Subcutaneous adipose tissue (tissue), 4 donors: ENCODE data around the gene KDSR. TPM values are rescaled to one million over a fixed set of nuclear protein-coding genes. Genes with fewer than 3 reads are reported as not detected.

Source experiments
- total RNA-seq, 4 donors: library from RNA; depleted of rRNA; stranded (reverse); fragments of >200 nt; gene quantifications; one replicate each; pipeline ENCODE4 v1.1.0, GENCODE V29; 2016
- TF ChIP-seq, protein P1 (sequence below): fragments of 450-650 bp; IDR thresholded peaks from one replicate; pipeline ENCODE4 v1.5.1; 2016; ENCODE audit warnings: low read depth, mild to moderate bottlenecking, control low read depth, antibody characterized with exemption, moderate library complexity

Gene KDSR
- total RNA-seq, 4 donors from 2014 or later, result 56.2 to 63.7 (median 59.9) TPM

DNA sequence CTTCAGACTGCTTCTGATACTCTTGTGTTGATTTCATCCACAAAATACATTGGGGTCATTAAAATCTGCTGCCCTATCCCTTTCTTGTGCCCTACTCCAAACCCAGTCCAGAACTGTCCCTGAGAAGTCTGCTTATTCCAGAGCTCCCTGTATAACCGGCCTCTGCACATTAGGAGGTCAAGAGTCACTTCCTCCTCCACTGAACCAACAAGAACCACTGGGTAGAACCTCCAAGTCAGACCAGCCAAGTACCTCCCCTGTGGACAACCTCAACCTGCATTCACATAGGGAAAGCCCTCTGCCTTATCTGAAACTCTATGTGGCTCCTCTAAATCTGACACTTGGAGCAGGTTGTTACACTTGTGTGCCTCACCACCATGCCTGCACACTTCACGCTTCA, 22.1 kb downstream of the KDSR start:
- TF ChIP-seq, protein P1, sequence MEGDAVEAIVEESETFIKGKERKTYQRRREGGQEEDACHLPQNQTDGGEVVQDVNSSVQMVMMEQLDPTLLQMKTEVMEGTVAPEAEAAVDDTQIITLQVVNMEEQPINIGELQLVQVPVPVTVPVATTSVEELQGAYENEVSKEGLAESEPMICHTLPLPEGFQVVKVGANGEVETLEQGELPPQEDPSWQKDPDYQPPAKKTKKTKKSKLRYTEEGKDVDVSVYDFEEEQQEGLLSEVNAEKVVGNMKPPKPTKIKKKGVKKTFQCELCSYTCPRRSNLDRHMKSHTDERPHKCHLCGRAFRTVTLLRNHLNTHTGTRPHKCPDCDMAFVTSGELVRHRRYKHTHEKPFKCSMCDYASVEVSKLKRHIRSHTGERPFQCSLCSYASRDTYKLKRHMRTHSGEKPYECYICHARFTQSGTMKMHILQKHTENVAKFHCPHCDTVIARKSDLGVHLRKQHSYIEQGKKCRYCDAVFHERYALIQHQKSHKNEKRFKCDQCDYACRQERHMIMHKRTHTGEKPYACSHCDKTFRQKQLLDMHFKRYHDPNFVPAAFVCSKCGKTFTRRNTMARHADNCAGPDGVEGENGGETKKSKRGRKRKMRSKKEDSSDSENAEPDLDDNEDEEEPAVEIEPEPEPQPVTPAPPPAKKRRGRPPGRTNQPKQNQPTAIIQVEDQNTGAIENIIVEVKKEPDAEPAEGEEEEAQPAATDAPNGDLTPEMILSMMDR, result no peak

DNA sequence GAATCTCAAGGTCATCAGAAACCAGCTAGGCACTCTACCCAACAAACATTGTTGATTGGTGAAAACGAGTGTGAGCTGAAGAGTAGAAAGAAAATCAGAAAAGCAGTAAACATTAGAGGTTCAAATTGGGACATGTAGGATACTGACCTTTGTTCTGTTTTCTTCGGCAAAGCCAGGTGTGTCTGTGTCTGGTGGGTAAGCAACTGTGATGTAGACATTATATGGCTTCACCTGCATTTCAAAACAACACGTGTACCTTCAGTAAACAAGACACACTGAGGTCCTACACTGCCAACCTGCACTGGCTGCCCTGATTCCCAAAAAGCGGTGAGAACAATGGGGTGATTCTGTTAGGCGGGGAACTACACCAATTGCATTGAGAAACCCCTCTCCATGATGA, 22.7 kb downstream of the KDSR start:
- TF ChIP-seq, protein P1, result no peak

DNA sequence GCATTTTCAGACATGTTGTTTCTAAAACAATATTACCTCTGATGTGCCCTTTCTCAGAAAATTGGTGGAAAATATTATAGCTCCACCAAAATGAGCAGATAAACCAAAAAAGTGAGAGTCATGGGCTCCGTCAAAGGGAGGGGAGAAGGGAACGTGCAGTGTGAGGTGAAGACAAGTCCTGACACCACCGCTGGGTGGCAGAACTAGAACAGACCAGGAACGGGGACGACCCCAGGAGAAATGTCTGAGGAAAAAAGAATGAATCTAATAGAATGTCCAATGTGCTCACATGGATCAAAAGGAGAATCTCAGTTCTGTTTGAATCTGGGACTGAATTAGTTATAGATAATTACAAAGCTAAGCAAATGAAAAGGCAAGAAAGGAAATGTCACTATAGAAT, 24.8 kb downstream of the KDSR start:
- TF ChIP-seq, protein P1, result no peak

DNA sequence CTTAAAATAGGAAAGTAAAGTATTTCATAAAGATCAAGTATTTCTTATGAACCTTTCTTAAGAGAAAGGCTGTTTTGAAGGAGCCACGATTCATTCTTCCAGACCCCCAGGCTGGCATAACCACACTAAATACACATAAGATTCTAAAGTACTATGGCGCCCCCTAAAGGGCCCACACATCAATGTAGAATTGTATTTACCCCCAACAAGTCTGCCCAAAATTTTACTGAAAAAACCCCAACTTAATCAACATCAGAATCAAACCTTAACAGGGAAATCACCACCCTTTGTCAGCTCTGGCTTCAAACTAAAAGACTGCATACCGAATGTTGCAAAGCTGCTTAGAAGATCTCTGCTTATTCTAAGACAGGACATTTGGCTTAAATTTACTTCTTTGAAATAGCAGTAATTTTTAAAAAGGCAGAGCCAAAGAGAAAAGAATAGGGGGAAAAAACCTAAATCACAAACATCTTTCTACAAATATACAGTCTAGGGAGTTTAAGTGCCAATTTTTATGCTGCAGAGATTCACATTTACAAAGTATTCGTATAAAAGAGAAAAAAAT, 27.0 kb downstream of the KDSR start:
- TF ChIP-seq, protein P1, result no peak

DNA sequence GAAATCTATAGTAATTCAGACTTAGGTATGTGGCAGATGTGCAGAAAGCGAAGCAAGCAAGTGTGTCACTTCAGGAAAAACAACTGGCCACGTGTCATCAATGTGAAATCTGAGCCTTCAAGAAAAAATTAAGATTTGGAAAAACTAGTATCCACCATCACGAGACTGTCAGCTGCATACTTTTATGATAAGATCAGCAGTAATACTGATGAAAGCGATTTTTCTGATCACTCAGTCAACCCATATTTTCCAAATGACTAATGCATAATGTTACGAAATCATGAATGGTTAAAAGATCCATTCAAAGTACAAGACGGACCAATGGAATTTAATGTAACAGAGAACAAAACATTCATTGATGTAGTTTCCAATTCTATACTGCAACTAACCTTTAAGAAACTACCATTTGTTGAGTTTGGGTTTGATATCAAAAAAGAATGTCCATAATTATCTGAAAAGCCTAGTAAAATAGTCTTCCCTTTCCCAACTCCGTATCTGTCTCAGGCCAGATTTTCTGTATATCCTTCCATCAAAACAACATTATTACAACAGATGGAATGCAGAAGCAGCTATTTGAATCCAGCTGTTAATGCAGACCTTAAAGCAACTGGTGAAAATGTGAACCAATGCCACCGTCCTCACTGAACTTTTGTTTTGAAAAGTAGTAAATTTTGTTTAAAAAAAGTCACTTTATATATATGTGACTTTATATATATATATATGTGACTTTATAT, 30.5 kb downstream of the KDSR start:
- TF ChIP-seq, protein P1, result no peak

DNA sequence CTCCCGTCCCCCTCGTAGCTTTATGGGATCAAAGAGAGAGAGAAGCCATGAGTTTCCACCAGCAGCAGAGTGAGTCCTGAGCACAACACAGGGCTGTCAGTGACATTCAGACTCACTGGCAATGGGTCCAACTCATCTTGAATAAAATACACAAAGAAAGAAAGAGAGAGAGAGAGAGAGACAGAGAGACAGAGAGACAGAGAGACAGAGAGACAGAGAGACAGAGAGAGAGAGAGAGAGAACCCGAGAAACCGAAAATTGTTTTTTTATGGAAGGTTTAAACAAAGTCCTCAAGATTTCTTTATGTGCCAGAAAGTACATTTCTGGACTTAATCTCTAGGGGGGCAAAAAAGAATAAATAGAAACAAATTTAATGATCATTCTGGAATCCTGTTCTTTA, 35.9 kb downstream of the KDSR start:
- TF ChIP-seq, protein P1, result no peak

DNA sequence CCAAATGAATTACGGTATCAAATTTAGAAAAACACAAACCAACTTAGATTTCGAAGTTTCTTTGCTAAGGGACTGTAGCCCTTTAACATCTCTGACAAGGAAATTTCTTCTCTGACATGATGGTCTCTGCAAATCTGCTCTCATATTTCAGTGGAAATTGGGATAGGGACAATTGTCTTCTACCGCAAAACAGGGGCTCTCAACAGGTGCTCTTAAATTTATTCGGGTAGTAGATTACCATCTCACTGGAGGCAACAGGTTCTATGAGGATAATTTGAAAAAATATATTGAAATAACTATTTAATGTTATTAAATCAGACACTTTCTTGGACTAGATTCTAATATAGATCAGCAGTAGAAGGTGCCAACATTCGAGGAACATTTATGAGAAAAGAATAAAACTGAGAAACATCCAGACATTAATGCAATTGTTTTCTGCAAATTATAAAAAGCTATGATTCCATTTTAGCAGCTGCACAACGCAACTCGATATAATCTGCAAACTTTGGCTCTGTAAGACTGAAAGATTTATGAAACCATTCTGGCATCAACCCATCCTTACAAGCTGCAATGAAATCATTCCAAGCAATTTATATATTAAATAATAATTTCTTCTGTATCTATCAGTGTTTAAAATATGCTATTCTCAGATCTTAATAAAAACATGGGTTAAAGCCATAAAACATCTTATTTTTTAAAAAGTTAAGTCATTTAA, 37.4 kb downstream of the KDSR start:
- TF ChIP-seq, protein P1, result no peak
